Pancreas (tissue), 10 donors: Measurements from ENCODE around the gene ZNF431. TPM values are rescaled to one million over a fixed set of nuclear protein-coding genes. Genes with fewer than 3 reads are reported as not detected.

ENCODE experiments used
- ATAC-seq, 4 donors: fragments of 200-7000 bp; cut with Tn5 transposase; one replicate each; pipeline versions ENCODE4 v1.8.0 to v1.9.1; 2020; ENCODE audit warnings: mild to moderate bottlenecking in 4 of 4, moderate library complexity in 4 of 4
- DNase-seq, 6 donors: peaks; one replicate each; pipeline ENCODE4 v3.0.0-alpha.2; 2020
- FAIRE-seq: peaks from 2 replicates; lab custom pipeline; 2012; peaks lifted over from hg19 to GRCh38; lab: Jason Lieb, UNC
- H3K27ac ChIP-seq, 4 donors: fragments of 200-600 bp; sonication (generic); 1 replicate in 3 of 4; 2 replicates in 1 of 4; pipeline versions ENCODE4 v1.5.0 to v1.8.0; 2020
- H3K27me3 ChIP-seq, 4 donors: fragments of 200-600 bp; one replicate each; pipeline ENCODE4 v1.8.0; 2021
- H3K36me3 ChIP-seq, 3 donors: fragments of 200-600 bp; sonication (generic) in 1 of 3; one replicate each; pipeline versions ENCODE4 v1.5.0 to v1.8.0; 2020 to 2021
- H3K4me1 ChIP-seq, 3 donors: fragments of 200-600 bp; one replicate each; pipeline ENCODE4 v1.8.0; 2021
- H3K4me3 ChIP-seq, 4 donors: fragments of 200-600 bp; sonication (generic) in 2 of 4; one replicate each; pipeline versions ENCODE4 v1.5.0 to v1.8.0; 2020 to 2021
- H3K9me3 ChIP-seq, 4 donors: fragments of 200-600 bp; one replicate each; pipeline ENCODE4 v1.8.0; 2021
- WGBS, 2 donors: extraction: QIAGEN DNeasy Blood & Tissue Kit; methylation state at CpG; one replicate each; pipeline ENCODE4 v1.1.7; 2013; 5-methylcytosine and 5-hydroxymethylcytosine counted together
- intact Hi-C, 3 donors: fragments of 100-400 bp; cut with DNase I; formaldehyde crosslinking; loops; one replicate each; pipeline versions ENCODE4 v1.11.1 to v1.14.2; 2022
- polyA plus RNA-seq, 2 donors: library from polyadenylated mRNA; stranded (reverse); fragments of 200-250 nt; gene quantifications; one replicate each; pipeline ENCODE4 v1.2.3, GENCODE V29; 2013
- total RNA-seq, 6 donors: library from RNA; stranded (reverse); fragmentation: NEBNext Ultra II Directional in 4 of 6; extraction: Animal tissue kit (Norgen Biotek cat#: 25700) in 4 of 6; gene quantifications; one replicate each; pipeline versions ENCODE4 v1.2.1 to v1.2.4, GENCODE V29; 2021 to 2023
- TF ChIP-seq, protein P1 (sequence below), 4 donors: fragments of 200-600 bp; sonication (generic) in 3 of 4; IDR thresholded peaks; one replicate each; pipeline versions ENCODE4 v1.5.0 to v1.8.0; 2021; ENCODE audit warnings: antibody characterized with exemption in 4 of 4
- donor health status: healthy with polysubstance abuse.
- donor health status: DM: no; HTN: no; CAD: no; lungs with moderate emphysema.
- donor health status: DM: no; HTN: no; CAD: no.
- donor health status: control.
- donor health status: control.
- donor health status: Bipolar disorder and iron deficiency.
- donor health status: DM: yes; HTN: yes; CAD: no.
- donor health status: DM: no; HTN: no; CAD: no.
- donor health status: DM: no; HTN: no; CAD: no.
- donor health status: DM: yes; HTN: yes; CAD: no.

The ZNF431 gene
- total RNA-seq, result 10 to 100 TPM in 1 of 6 donors, 1 to 10 TPM in 5; 3.6 to 11.3 (median 7.2) TPM
- 10 to 100 TPM; 10.4 to 16.1 TPM for polyA plus RNA-seq

DNA sequence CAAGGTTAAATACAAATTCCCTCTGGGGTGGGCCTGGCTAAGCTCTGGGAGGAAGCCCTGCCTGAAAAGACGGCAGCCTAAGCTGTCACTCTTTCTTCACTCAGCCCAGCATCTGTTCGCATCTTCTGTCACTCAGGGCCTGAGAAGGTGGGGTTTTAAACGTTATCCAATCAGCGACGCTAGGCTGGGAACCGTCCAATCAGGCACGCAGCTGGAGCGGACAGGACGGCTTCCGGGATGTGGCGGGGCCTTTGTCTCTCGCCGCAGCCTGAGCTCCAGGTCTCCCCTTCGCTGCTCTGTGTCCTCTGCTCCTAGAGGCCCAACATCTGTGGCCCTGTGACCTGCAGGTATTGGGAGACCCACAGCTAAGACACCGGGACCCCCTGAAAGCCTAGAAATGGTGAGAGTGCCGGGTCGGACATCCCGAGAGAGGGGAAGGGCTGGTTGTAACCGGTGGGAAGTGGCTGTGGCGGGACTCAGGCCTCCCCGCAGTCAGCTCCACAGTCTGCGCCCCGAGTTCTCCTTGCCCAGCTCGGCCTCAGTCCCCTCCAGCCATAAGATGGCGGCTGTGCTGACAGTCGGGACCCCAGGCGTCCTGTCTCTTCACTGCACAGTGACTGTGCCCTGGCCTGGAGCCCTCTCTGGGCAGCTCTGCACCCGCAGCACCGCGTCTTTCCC lies at the start of gene ZNF431:
Gene ZNF431 (plus strand): TSS at position 254 of the 678 bp plus-strand sequence. CDS start 144 bp downstream, at position 398.
- peaks cover 5 to 13% (median 6%) of the 10 kb centered on the region in 3 donors for H3K4me1 ChIP-seq
- H3K9me3 ChIP-seq, result no peaks in the 10 kb centered on the region
- peak within 1 kb of the TSS; percentile 42 to 76 (median 58) for H3K27ac ChIP-seq
- ATAC-seq (peak; percentile 98 to 99 (median 98)), DNase-seq (peak; percentile 84 to 94 (median 88)), FAIRE-seq (peak; percentile 86)
- TF ChIP-seq, protein P1, sequence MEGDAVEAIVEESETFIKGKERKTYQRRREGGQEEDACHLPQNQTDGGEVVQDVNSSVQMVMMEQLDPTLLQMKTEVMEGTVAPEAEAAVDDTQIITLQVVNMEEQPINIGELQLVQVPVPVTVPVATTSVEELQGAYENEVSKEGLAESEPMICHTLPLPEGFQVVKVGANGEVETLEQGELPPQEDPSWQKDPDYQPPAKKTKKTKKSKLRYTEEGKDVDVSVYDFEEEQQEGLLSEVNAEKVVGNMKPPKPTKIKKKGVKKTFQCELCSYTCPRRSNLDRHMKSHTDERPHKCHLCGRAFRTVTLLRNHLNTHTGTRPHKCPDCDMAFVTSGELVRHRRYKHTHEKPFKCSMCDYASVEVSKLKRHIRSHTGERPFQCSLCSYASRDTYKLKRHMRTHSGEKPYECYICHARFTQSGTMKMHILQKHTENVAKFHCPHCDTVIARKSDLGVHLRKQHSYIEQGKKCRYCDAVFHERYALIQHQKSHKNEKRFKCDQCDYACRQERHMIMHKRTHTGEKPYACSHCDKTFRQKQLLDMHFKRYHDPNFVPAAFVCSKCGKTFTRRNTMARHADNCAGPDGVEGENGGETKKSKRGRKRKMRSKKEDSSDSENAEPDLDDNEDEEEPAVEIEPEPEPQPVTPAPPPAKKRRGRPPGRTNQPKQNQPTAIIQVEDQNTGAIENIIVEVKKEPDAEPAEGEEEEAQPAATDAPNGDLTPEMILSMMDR (IDR thresholded peaks at IDR 0.05), result no peak
- peaks cover 0 to 9% (median 0%) of the 10 kb centered on the region in 3 donors for H3K36me3 ChIP-seq
- WGBS, 2 donors, result 0% methylated on average over 30 of the region's 30 CpGs
- H3K4me3 ChIP-seq, result peak within 1 kb of the TSS; percentile 55 to 73 (median 68)
- no peaks in the 10 kb centered on the region for H3K27me3 ChIP-seq
- intact Hi-C loops, result no loop called here

DNA sequence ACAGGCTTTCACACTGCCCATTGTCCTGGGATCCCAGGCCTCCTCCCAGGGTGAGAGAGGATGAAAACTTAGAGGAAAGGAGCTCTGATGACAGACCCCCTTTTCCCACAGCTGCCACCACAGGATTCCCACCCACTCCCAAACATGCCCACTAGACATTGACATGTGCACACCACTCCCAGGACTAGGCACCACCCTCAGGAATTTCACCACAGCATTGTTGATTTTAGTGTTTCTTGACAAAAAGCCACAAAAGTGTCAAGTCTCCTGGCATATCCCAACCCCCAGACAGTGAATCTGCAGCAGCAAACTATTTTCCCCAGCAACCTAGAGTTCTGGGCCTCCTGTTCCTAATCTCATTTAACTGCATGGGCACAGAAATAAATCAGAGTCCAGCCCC lies 49.7 kb upstream of the ZNF431 start:
- intact Hi-C loops, result no loop called here

DNA sequence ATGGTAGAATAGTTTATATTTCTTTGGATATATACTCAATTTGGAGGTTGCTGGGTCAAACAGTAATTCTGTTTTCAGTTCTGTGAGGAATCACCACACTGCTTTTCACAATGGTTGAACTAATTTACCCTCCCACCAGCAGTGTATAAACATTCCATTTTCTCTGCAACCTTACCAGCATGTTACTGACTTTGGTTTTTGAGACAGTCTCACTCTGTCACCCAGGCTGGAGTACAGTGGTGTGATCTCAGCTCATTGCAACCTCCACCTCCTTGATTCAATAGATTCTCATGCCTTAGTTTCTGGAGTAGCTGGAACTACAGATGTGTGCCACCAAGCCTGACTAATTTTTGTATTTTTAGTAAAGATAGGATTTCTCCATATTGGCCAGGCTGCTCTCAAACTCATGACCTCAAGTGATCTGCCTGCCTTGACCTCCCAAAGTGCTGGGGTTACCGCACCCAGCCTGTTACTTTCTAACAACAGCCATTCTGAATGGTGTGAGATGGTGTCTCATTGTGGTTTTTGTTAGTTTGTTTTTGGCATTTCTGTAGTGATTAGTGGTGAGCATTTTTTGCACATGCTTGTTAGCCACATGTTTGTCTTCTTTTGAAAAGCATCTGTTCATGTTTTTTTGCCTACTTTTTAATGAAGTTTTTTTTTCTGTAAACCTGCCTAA lies 47.4 kb upstream of the ZNF431 start:
- Histone ChIP-seq H3K9me3 (no peaks in the 10 kb centered on the region), H3K4me1 (peaks cover 0 to 7% (median 0%) of the 10 kb centered on the region in 3 donors), H3K27ac (no peak overlapping the region), H3K4me3 (no peak overlapping the region), H3K36me3 (no peaks in the 10 kb centered on the region), H3K27me3 (no peaks in the 10 kb centered on the region)
- WGBS, 2 donors, result 96 to 100% methylated on average over 1 of the region's 1 CpG
- FAIRE-seq (no peak), ATAC-seq (no peak), DNase-seq (no peak)
- intact Hi-C loops, result no loop called here
- TF ChIP-seq, protein P1 (IDR thresholded peaks at IDR 0.05), result no peak

More for the DNA sequence above, 49.7 kb upstream of the ZNF431 start:
- Histone ChIP-seq H3K9me3 (no peaks in the 10 kb centered on the region), H3K27ac (peak overlapping the region in 1 of 4 donors; percentile 15), H3K27me3 (no peaks in the 10 kb centered on the region), H3K4me3 (no peak overlapping the region), H3K4me1 (peaks cover 0 to 7% (median 0%) of the 10 kb centered on the region in 3 donors), H3K36me3 (no peaks in the 10 kb centered on the region)
- peak in 3 of 6 donors; percentile 11 to 28 (median 22) for DNase-seq
- ATAC-seq, result peak; percentile 50 to 93 (median 75)
- TF ChIP-seq, protein P1 (IDR thresholded peaks at IDR 0.05), result no peak
- FAIRE-seq, result no peak

DNA sequence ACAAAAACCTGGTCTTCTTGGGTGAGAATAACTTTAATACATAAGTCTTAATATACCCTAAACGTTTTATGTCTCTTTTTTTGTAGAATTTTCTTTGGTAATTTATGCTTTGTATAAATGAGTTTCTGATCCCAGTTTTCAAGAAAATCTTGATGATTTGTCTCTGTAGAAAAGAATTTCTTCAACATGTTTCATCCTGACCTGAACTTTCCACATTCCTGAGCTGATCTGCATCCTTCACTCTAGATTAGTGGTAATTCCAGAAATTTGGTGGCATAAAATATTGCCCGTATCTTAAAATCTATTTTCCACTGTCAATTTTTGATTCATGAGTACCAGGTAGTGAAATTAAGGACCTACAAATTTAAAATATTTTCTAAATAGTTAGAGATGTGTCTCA lies 43.5 kb upstream of the ZNF431 start:
- DNase-seq, result no peak

More for the DNA sequence above, 43.5 kb upstream of the ZNF431 start:
- FAIRE-seq, result no peak
- Histone ChIP-seq H3K36me3 (no peaks in the 10 kb centered on the region), H3K9me3 (no peaks in the 10 kb centered on the region), H3K27ac (no peak overlapping the region), H3K4me1 (no peaks in the 10 kb centered on the region), H3K27me3 (no peaks in the 10 kb centered on the region), H3K4me3 (no peak overlapping the region)
- TF ChIP-seq, protein P1 (IDR thresholded peaks at IDR 0.05), result no peak
- intact Hi-C loops, result no loop called here
- no peak for ATAC-seq
- WGBS, 2 donors, result 87 to 92% methylated on average over 2 of the region's 2 CpGs
